ENCODE data around the gene WWC2.
"Not testable (repeated sequence)": the region's sequence is repeated elsewhere in the genome, so short reads cannot be mapped to it uniquely, and the experiment has no call there.

Gene WWC2

GRCh38 chr4:183140911-183141320 is 41.9 kb downstream of the WWC2 start:
- FAIRE-seq (no peak), DNase-seq (ENCODE audit: insufficient read length, low spot score) (no peak)

- DNase-seq (ENCODE audit: insufficient read length, low spot score) (no peak), FAIRE-seq (no peak)
Measured at GRCh38 chr4:183141997-183142396, 42.9 kb downstream of the WWC2 start.

- FAIRE-seq, result no peak
Measured at GRCh38 chr4:183142571-183143550, 43.8 kb downstream of the WWC2 start.

GRCh38 chr4:183144787-183145186 is 45.7 kb downstream of the WWC2 start:
- FAIRE-seq, result no peak

More at GRCh38 chr4:183142571-183143550, 43.8 kb downstream of the WWC2 start:
- no peak for DNase-seq (ENCODE audit: insufficient read length, low spot score)

GRCh38 chr4:183145773-183146172 is 46.7 kb downstream of the WWC2 start:
- no peak for DNase-seq (ENCODE audit: insufficient read length, low spot score)
- FAIRE-seq, result no peak

More at GRCh38 chr4:183144787-183145186, 45.7 kb downstream of the WWC2 start:
- no peak for DNase-seq (ENCODE audit: insufficient read length, low spot score)

- DNase-seq (ENCODE audit: insufficient read length, low spot score), result no peak
- FAIRE-seq, result no peak
Measured at GRCh38 chr4:183146478-183146877, 47.4 kb downstream of the WWC2 start.

- DNase-seq (ENCODE audit: insufficient read length, low spot score), result no peak
- FAIRE-seq, result no peak
Measured at GRCh38 chr4:183147196-183147595, 48.1 kb downstream of the WWC2 start.

GRCh38 chr4:183147983-183148382 is 48.9 kb downstream of the WWC2 start:
- no peak for FAIRE-seq
- no peak for DNase-seq (ENCODE audit: insufficient read length, low spot score)

- FAIRE-seq (no peak), DNase-seq (ENCODE audit: insufficient read length, low spot score) (no peak)
Measured at GRCh38 chr4:183149616-183150539, 50.8 kb downstream of the WWC2 start.

- FAIRE-seq; DNase-seq (ENCODE audit: insufficient read length, low spot score): not testable (repeated sequence)
Measured at GRCh38 chr4:183150664-183151063, 51.6 kb downstream of the WWC2 start.

- DNase-seq (ENCODE audit: insufficient read length, low spot score); FAIRE-seq: not testable (repeated sequence)
Measured at GRCh38 chr4:183152232-183152631, 53.2 kb downstream of the WWC2 start.

- no peak for DNase-seq (ENCODE audit: insufficient read length, low spot score)
- no peak for FAIRE-seq
Measured at GRCh38 chr4:183153190-183153916, 54.3 kb downstream of the WWC2 start.

- FAIRE-seq, result no peak
- DNase-seq (ENCODE audit: insufficient read length, low spot score), result no peak
Measured at GRCh38 chr4:183154701-183155391, 55.8 kb downstream of the WWC2 start.

GRCh38 chr4:183155450-183156184 is 56.6 kb downstream of the WWC2 start:
- FAIRE-seq (no peak), DNase-seq (ENCODE audit: insufficient read length, low spot score) (no peak)

- DNase-seq (ENCODE audit: insufficient read length, low spot score) (no peak), FAIRE-seq (no peak)
Measured at GRCh38 chr4:183157215-183157614, 58.2 kb downstream of the WWC2 start.

GRCh38 chr4:183158062-183158461 is 59.0 kb downstream of the WWC2 start:
- DNase-seq (ENCODE audit: insufficient read length, low spot score) (no peak), FAIRE-seq (no peak)

- DNase-seq (ENCODE audit: insufficient read length, low spot score), result no peak
- no peak for FAIRE-seq
Measured at GRCh38 chr4:183161630-183162029, 62.6 kb downstream of the WWC2 start.

GRCh38 chr4:183163135-183163534 is 64.1 kb downstream of the WWC2 start:
- DNase-seq (ENCODE audit: insufficient read length, low spot score), result no peak
- no peak for FAIRE-seq

GRCh38 chr4:183164963-183165362 is 65.9 kb downstream of the WWC2 start:
- no peak for DNase-seq (ENCODE audit: insufficient read length, low spot score)

More at GRCh38 chr4:183164963-183165362, 65.9 kb downstream of the WWC2 start:
- no peak for FAIRE-seq
